Neuronal stem cell (in vitro differentiated cells): ENCODE results near the gene OAS2.
A peak's percentile ranks its signal among the peaks of the same experiment; 100 is the strongest.

Experiments used
- DNase-seq: peaks from one replicate; pipeline ENCODE4 v3.0.0-alpha.2; 2013; ENCODE audit warnings: low spot score
- H2AFZ ChIP-seq: one replicate; pipeline ENCODE4 v1.6.1; 2013; ENCODE audit warnings: mild to moderate bottlenecking, low read length, inconsistent platforms
- H2AK5ac ChIP-seq: 2 replicates; pipeline ENCODE4 v1.6.1; 2013; ENCODE audit warnings: low read depth, mild to moderate bottlenecking, inconsistent platforms, low read length, moderate library complexity, mixed read lengths
- H2BK120ac ChIP-seq: 2 replicates; pipeline ENCODE4 v1.6.1; 2013; ENCODE audit warnings: low read depth, mild to moderate bottlenecking, inconsistent platforms, low read length, moderate library complexity, mixed read lengths
- H2BK12ac ChIP-seq: one replicate; pipeline ENCODE4 v1.6.1; 2013; ENCODE audit warnings: low read length, inconsistent platforms
- H2BK15ac ChIP-seq: 2 replicates; pipeline ENCODE4 v1.6.1; 2013; ENCODE audit warnings: mild to moderate bottlenecking, low read length, inconsistent platforms, mixed read lengths
- H2BK5ac ChIP-seq: one replicate; pipeline ENCODE4 v1.6.1; 2013; ENCODE audit warnings: inconsistent platforms, mild to moderate bottlenecking, low read length, moderate library complexity
- H3K14ac ChIP-seq: one replicate; pipeline ENCODE4 v1.6.1; 2013; ENCODE audit warnings: low read length, inconsistent platforms
- H3K18ac ChIP-seq: 2 replicates; pipeline ENCODE4 v1.6.1; 2013; ENCODE audit warnings: low read length, inconsistent platforms
- H3K23ac ChIP-seq: 2 replicates; pipeline ENCODE4 v1.6.1; 2013; ENCODE audit warnings: low read depth, mild to moderate bottlenecking, mixed read lengths, low read length, inconsistent platforms; ENCODE audit not compliant: poor library complexity
- H3K27ac ChIP-seq: replicated peaks from 3 replicates; pipeline ENCODE4 v1.5.1; 2013; ENCODE audit warnings: low read length, inconsistent platforms
- H3K27me3 ChIP-seq, 3 experiments: 2 replicates each; pipeline ENCODE4 v1.6.1; 2013; ENCODE audit warnings: low read length in 3 of 3, mild to moderate bottlenecking in 2 of 3, inconsistent platforms in 1 of 3, low read depth in 1 of 3, mixed read lengths in 1 of 3, moderate library complexity in 1 of 3; ENCODE audit not compliant: control insufficient read depth in 3 of 3, insufficient read depth in 3 of 3
- H3K36me3 ChIP-seq, 2 donors: replicated peaks in 1 of 2; 2 replicates each; pipeline ENCODE4 v1.6.1; 2013; ENCODE audit warnings: low read length in 2 of 2; ENCODE audit not compliant: control insufficient read depth in 2 of 2, insufficient read depth in 2 of 2
- H3K4ac ChIP-seq: 2 replicates; pipeline ENCODE4 v1.6.1; 2013; ENCODE audit warnings: inconsistent platforms, mild to moderate bottlenecking, low read length, moderate library complexity
- H3K4me1 ChIP-seq, 2 donors: 1 replicate in 1 of 2; 2 replicates in 1 of 2; pipeline ENCODE4 v1.6.1; 2013; ENCODE audit warnings: low read length in 2 of 2, low read depth in 1 of 2; ENCODE audit not compliant: control insufficient read depth in 2 of 2, insufficient read depth in 1 of 2
- H3K4me2 ChIP-seq: one replicate; pipeline ENCODE4 v1.6.1; 2013; ENCODE audit warnings: mild to moderate bottlenecking, low read length, inconsistent platforms; ENCODE audit not compliant: insufficient read depth, poor library complexity, severe bottlenecking
- H3K4me3 ChIP-seq, 2 donors: 2 replicates each; pipeline ENCODE4 v1.5.1; 2013; ENCODE audit warnings: low read length in 2 of 2, mild to moderate bottlenecking in 2 of 2, inconsistent platforms in 1 of 2, moderate library complexity in 1 of 2
- H3K79me1 ChIP-seq: one replicate; pipeline ENCODE4 v1.6.1; 2013; ENCODE audit warnings: low read depth, mild to moderate bottlenecking, inconsistent platforms, low read length, moderate library complexity
- H3K9ac ChIP-seq: one replicate; pipeline ENCODE4 v1.6.1; 2013; ENCODE audit warnings: mild to moderate bottlenecking, low read depth, low read length, inconsistent platforms; ENCODE audit not compliant: poor library complexity
- H3K9me3 ChIP-seq, 2 donors: replicated peaks in 1 of 2; 2 replicates each; pipeline versions ENCODE3 to v1.6.1; 2013; ENCODE audit warnings: low read length in 2 of 2, mild to moderate bottlenecking in 2 of 2, inconsistent platforms in 1 of 2, low read depth in 1 of 2, mixed read lengths in 1 of 2, moderate library complexity in 1 of 2; ENCODE audit not compliant: control insufficient read depth in 2 of 2, insufficient read depth in 1 of 2
- H4K8ac ChIP-seq: one replicate; pipeline ENCODE4 v1.6.1; 2013; ENCODE audit warnings: low read depth, mild to moderate bottlenecking, inconsistent platforms, low read length, moderate library complexity
- H4K91ac ChIP-seq: one replicate; pipeline ENCODE4 v1.6.1; 2013; ENCODE audit warnings: low read length, low read depth, mild to moderate bottlenecking, inconsistent platforms; ENCODE audit not compliant: poor library complexity
- WGBS, 2 donors: extraction: QIAGEN DNeasy Blood & Tissue Kit; methylation state at CpG; one replicate each; pipeline ENCODE4 v1.1.7; 2013; ENCODE audit warnings: missing lambda C conversion rate in 2 of 2, mixed read lengths in 1 of 2; ENCODE audit not compliant: insufficient read length in 2 of 2, insufficient replicate concordance in 1 of 2; ENCODE audit errors: extremely low coverage in 2 of 2; 5-methylcytosine and 5-hydroxymethylcytosine counted together

Gene OAS2

DNA sequence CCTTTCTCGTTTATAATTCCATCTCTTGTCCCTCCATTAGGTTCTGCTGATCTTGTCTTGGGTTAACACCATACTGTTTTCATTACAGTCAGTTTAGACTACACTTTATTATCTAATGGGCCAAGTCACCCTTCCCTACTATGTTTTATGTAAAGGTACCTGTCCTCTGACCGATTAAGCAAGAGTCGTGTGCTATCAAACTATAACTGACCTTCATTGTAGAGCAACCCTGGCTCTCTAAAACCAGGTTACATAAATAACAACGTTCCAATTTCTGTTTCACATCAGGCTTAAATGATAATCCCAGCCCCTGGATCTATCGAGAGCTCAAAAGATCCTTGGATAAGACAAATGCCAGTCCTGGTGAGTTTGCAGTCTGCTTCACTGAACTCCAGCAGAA is 16.7 kb downstream of the OAS2 start:
- no peak overlapping the region for H4K91ac ChIP-seq
- H3K18ac ChIP-seq, result no peak overlapping the region
- H3K27me3 ChIP-seq, result peaks cover 0 to 3% (median 0%) of the 10 kb centered on the region in 3 experiments
- no peak overlapping the region for H2BK12ac ChIP-seq
- no peaks in the 10 kb centered on the region for H3K36me3 ChIP-seq
- H2AFZ ChIP-seq, result no peak overlapping the region
- no peak overlapping the region for H3K4ac ChIP-seq
- H3K4me1 ChIP-seq, result no peaks in the 10 kb centered on the region
- no peak overlapping the region for H2BK15ac ChIP-seq
- H2AK5ac ChIP-seq, result no peak overlapping the region
- H3K23ac ChIP-seq, result no peak overlapping the region
- peaks cover 3% of the 10 kb centered on the region for H3K79me1 ChIP-seq
- H3K14ac ChIP-seq, result no peak overlapping the region
- no CpG with 5 or more reads among the region's 5 CpGs for WGBS, 2 donors
- no peak overlapping the region for H3K4me2 ChIP-seq
- no peak overlapping the region for H2BK120ac ChIP-seq
- H2BK5ac ChIP-seq, result no peak overlapping the region
- H3K9me3 ChIP-seq, result peaks cover 0 to 7% of the 10 kb centered on the region in 2 donors
- no peak overlapping the region for H4K8ac ChIP-seq
- DNase-seq, result no peak
- no peak overlapping the region for H3K9ac ChIP-seq
- no peak overlapping the region for H3K27ac ChIP-seq
- H3K4me3 ChIP-seq, result no peak overlapping the region

DNA sequence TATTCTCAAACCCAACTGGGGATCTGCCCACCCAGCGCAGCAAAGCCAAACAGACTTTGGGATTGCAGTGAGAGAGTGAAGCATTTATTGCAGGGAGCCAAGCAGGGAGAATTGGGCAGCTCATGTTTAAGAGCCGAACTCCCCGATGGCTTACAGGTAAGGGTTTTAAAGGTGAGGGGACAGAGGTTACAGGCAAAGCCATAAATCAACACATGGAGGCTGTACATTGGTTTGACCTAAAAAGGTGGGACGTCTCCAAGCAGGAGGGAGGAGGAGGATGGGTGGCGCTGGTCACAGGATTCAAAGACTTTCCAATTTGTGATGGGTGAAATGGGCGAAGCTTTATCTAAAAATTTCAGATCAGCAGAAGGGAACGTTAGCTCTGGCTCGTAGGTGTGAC is 18.2 kb downstream of the OAS2 start:
- Histone ChIP-seq H3K4me2 (no peak overlapping the region), H3K14ac (no peak overlapping the region), H3K4me3 (no peak overlapping the region), H3K79me1 (peaks cover 3% of the 10 kb centered on the region), H2AFZ (no peak overlapping the region), H2BK15ac (no peak overlapping the region), H3K18ac (no peak overlapping the region), H2BK120ac (no peak overlapping the region), H3K36me3 (peaks cover 0 to 2% of the 10 kb centered on the region in 2 donors), H3K23ac (no peak overlapping the region), H3K27me3 (peaks cover 0 to 3% (median 2%) of the 10 kb centered on the region in 3 experiments), H3K9me3 (peaks cover 0 to 11% of the 10 kb centered on the region in 2 donors), H3K27ac (no peak overlapping the region), H4K8ac (no peak overlapping the region), H2BK12ac (no peak overlapping the region), H4K91ac (no peak overlapping the region), H2AK5ac (no peak overlapping the region), H3K4ac (no peak overlapping the region), H2BK5ac (no peak overlapping the region), H3K9ac (no peak overlapping the region), H3K4me1 (peaks cover 0 to 2% of the 10 kb centered on the region in 2 donors)
- no peak for DNase-seq
- WGBS, 2 donors, result no CpG with 5 or more reads among the region's 8 CpGs

- Histone ChIP-seq H3K36me3 (peaks cover 0 to 2% of the 10 kb centered on the region in 2 donors), H3K9ac (no peak overlapping the region), H2BK120ac (no peak overlapping the region), H2BK12ac (no peak overlapping the region), H3K4me3 (no peak overlapping the region), H3K4me1 (peaks cover 0 to 2% of the 10 kb centered on the region in 2 donors), H2AK5ac (no peak overlapping the region), H3K4me2 (no peak overlapping the region), H3K4ac (peak overlapping the region; percentile 15), H3K79me1 (peaks cover 3% of the 10 kb centered on the region), H4K91ac (no peak overlapping the region), H3K14ac (no peak overlapping the region), H2BK15ac (no peak overlapping the region), H3K23ac (peak overlapping the region; percentile 10), H3K27ac (no peak overlapping the region), H3K27me3 (peaks cover 0 to 3% (median 2%) of the 10 kb centered on the region in 3 experiments), H2AFZ (no peak overlapping the region), H3K18ac (no peak overlapping the region), H2BK5ac (no peak overlapping the region), H4K8ac (no peak overlapping the region), H3K9me3 (peaks cover 0 to 10% of the 10 kb centered on the region in 2 donors)
- no CpG with 5 or more reads among the region's 7 CpGs for WGBS, 2 donors
- no peak for DNase-seq
Observed at GRCh38 chr12:112997506-112997905, 19.2 kb downstream of the OAS2 start.

- no peak overlapping the region for H3K23ac ChIP-seq
- H3K18ac ChIP-seq, result no peak overlapping the region
- H2BK15ac ChIP-seq, result no peak overlapping the region
- H3K4me1 ChIP-seq, result peaks cover 0 to 2% of the 10 kb centered on the region in 2 donors
- peaks cover 0 to 2% of the 10 kb centered on the region in 2 donors for H3K36me3 ChIP-seq
- H3K27ac ChIP-seq, result no peak overlapping the region
- H3K27me3 ChIP-seq, result peaks cover 0 to 9% (median 2%) of the 10 kb centered on the region in 3 experiments
- no peak overlapping the region for H3K4me2 ChIP-seq
- H3K79me1 ChIP-seq, result peaks cover 3% of the 10 kb centered on the region
- H3K9ac ChIP-seq, result no peak overlapping the region
- no peak overlapping the region for H4K91ac ChIP-seq
- H2BK12ac ChIP-seq, result no peak overlapping the region
- H2AFZ ChIP-seq, result no peak overlapping the region
- H4K8ac ChIP-seq, result no peak overlapping the region
- H3K4ac ChIP-seq, result no peak overlapping the region
- no peak for DNase-seq
- H2BK120ac ChIP-seq, result no peak overlapping the region
- no peak overlapping the region for H3K4me3 ChIP-seq
- H2BK5ac ChIP-seq, result no peak overlapping the region
- peaks cover 0 to 7% of the 10 kb centered on the region in 2 donors for H3K9me3 ChIP-seq
- no peak overlapping the region for H3K14ac ChIP-seq
- H2AK5ac ChIP-seq, result no peak overlapping the region
- no CpG with 5 or more reads among the region's 12 CpGs for WGBS, 2 donors
Observed at GRCh38 chr12:112998987-112999767, 20.9 kb downstream of the OAS2 start.
